SU-DHL-6 (cell line): ENCODE results near the gene TRIM61.
"Not testable (repeated sequence)": the region's sequence is repeated elsewhere in the genome, so short reads cannot be mapped to it uniquely, and the experiment has no call there.

ENCODE experiments used
- H2AFZ ChIP-seq: fragments of 200-600 bp; sonication (generic); 2 replicates; pipeline ENCODE4 v1.6.1; 2014; ENCODE audit warnings: low read depth, mild to moderate bottlenecking, moderate library complexity, mixed read lengths, antibody characterized with exemption, low read length; ENCODE audit not compliant: severe bottlenecking
- H3F3A ChIP-seq: fragments of 200-600 bp; shearing (Covaris generic); 2 replicates; pipeline ENCODE4 v1.6.0; 2016; ENCODE audit warnings: antibody characterized with exemption, mild to moderate bottlenecking; ENCODE audit not compliant: insufficient read depth
- H3K27ac ChIP-seq: fragments of 200-600 bp; sonication (generic); 2 replicates; pipeline ENCODE4 v1.5.1; 2016; ENCODE audit warnings: low read depth, mild to moderate bottlenecking, low read length, moderate library complexity, mixed read lengths
- H3K27me3 ChIP-seq: fragments of 200-600 bp; sonication (generic), shearing (Covaris generic); 2 replicates; pipeline ENCODE4 v1.6.0; 2014; ENCODE audit warnings: mild to moderate bottlenecking, low read length
- H3K36me3 ChIP-seq: fragments of 200-600 bp; sonication (generic); 2 replicates; pipeline ENCODE4 v1.6.1; 2014; ENCODE audit warnings: mild to moderate bottlenecking, low read length, mixed read lengths
- H3K4me2 ChIP-seq: fragments of 300-600, 200-600 bp; shearing (Covaris generic), sonication (generic); 2 replicates; pipeline ENCODE4 v1.6.0; 2014; ENCODE audit warnings: low read length, low read depth, mild to moderate bottlenecking; ENCODE audit not compliant: poor library complexity, severe bottlenecking
- H3K4me3 ChIP-seq: fragments of 200-600 bp; sonication (generic); 2 replicates; pipeline ENCODE4 v1.5.1; 2014; ENCODE audit warnings: antibody characterized with exemption, low read length, mild to moderate bottlenecking, mixed read lengths; ENCODE audit not compliant: insufficient read depth, poor library complexity, severe bottlenecking
- H3K79me2 ChIP-seq: fragments of 200-600 bp; sonication (generic); 2 replicates; pipeline ENCODE4 v1.6.1; 2014; ENCODE audit warnings: mild to moderate bottlenecking, low read length, moderate library complexity; ENCODE audit not compliant: insufficient read depth
- H3K9ac ChIP-seq: fragments of 200-600 bp; sonication (generic); 2 replicates; pipeline ENCODE4 v1.7.0; 2014; ENCODE audit warnings: mild to moderate bottlenecking, low read length
- H3K9me2 ChIP-seq: fragments of 200-600 bp; sonication (generic); replicated peaks from 2 replicates; pipeline ENCODE4 v1.6.1; 2014; ENCODE audit warnings: low read length; ENCODE audit not compliant: insufficient read depth
- H3K9me3 ChIP-seq: fragments of 200-600 bp; sonication (generic); 2 replicates; pipeline ENCODE4 v1.6.1; 2014; ENCODE audit warnings: low read length, mixed read lengths; ENCODE audit not compliant: insufficient read depth
- H4K20me1 ChIP-seq: fragments of 200-600 bp; sonication (generic); 2 replicates; pipeline ENCODE4 v1.6.1; 2014; ENCODE audit warnings: low read depth, mild to moderate bottlenecking, antibody characterized with exemption, low read length, moderate library complexity, mixed read lengths
- EZH2phosphoT487 ChIP-seq: fragments of 200-600 bp; sonication (generic), shearing (Covaris generic); conservative IDR thresholded peaks from 2 replicates; pipeline ENCODE4 v1.6.1; 2018; ENCODE audit warnings: mild to moderate bottlenecking, antibody characterized with exemption, low read length, moderate library complexity, mixed read lengths
- TF ChIP-seq, protein P1 (sequence below): fragments of 200-600 bp; sonication (generic); IDR thresholded peaks from one replicate; pipeline ENCODE4 v1.5.1; 2017; ENCODE audit warnings: antibody characterized with exemption, mild to moderate bottlenecking, low read length, moderate library complexity; ENCODE audit not compliant: insufficient read depth, poor library complexity, severe bottlenecking

Gene TRIM61

DNA sequence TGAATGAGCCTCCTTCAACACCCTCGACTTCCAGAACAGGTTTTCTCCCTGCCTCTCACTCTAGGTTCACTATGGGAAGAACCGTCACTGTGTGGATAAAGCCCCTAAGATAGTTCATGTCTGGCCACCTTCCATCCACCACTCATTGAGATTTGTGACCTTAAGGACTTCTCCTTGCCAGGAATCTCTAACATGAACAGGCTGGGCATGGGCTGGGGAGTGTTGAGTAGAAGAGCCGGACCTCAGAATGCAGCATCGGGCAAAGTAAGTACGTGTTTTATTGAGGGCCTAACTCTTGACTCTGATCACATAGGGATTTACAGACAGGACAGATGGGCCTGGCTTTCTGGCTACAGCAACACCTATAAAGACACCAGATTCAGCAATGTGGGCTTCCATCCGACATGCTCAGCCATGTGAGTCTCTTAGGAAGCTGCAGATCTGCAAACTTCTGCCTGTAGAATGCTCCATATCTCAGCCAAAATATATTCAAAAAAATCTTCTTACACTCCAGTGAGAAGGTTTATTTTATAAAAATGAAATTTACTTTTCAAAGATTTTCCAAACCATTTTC lies 28.0 kb upstream of the TRIM61 start:
- Histone ChIP-seq H3K27ac (no peak overlapping the region), H3K4me3 (no peak overlapping the region), H3K9ac (no peak overlapping the region), H3K9me3 (no peaks in the 10 kb centered on the region), H3K79me2 (no peaks in the 10 kb centered on the region), H3F3A (no peaks in the 10 kb centered on the region), H2AFZ (no peak overlapping the region), H3K4me2 (no peak overlapping the region), H3K27me3 (no peaks in the 10 kb centered on the region), H3K9me2 (no peaks in the 10 kb centered on the region), H4K20me1 (no peaks in the 10 kb centered on the region), H3K36me3 (no peaks in the 10 kb centered on the region)
- no peak for TF ChIP-seq EZH2phosphoT487
- TF ChIP-seq, protein P1, sequence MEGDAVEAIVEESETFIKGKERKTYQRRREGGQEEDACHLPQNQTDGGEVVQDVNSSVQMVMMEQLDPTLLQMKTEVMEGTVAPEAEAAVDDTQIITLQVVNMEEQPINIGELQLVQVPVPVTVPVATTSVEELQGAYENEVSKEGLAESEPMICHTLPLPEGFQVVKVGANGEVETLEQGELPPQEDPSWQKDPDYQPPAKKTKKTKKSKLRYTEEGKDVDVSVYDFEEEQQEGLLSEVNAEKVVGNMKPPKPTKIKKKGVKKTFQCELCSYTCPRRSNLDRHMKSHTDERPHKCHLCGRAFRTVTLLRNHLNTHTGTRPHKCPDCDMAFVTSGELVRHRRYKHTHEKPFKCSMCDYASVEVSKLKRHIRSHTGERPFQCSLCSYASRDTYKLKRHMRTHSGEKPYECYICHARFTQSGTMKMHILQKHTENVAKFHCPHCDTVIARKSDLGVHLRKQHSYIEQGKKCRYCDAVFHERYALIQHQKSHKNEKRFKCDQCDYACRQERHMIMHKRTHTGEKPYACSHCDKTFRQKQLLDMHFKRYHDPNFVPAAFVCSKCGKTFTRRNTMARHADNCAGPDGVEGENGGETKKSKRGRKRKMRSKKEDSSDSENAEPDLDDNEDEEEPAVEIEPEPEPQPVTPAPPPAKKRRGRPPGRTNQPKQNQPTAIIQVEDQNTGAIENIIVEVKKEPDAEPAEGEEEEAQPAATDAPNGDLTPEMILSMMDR: no peak

GRCh38 chr4:165001957-165002356 lies 24.5 kb upstream of the TRIM61 start:
- not testable (repeated sequence) for H3K79me2 ChIP-seq, H3K4me3 ChIP-seq, H4K20me1 ChIP-seq, H3K27ac ChIP-seq, H3K9me3 ChIP-seq, H3K36me3 ChIP-seq, H3K27me3 ChIP-seq, H3K9ac ChIP-seq, H2AFZ ChIP-seq, H3K9me2 ChIP-seq, H3F3A ChIP-seq, H3K4me2 ChIP-seq

DNA sequence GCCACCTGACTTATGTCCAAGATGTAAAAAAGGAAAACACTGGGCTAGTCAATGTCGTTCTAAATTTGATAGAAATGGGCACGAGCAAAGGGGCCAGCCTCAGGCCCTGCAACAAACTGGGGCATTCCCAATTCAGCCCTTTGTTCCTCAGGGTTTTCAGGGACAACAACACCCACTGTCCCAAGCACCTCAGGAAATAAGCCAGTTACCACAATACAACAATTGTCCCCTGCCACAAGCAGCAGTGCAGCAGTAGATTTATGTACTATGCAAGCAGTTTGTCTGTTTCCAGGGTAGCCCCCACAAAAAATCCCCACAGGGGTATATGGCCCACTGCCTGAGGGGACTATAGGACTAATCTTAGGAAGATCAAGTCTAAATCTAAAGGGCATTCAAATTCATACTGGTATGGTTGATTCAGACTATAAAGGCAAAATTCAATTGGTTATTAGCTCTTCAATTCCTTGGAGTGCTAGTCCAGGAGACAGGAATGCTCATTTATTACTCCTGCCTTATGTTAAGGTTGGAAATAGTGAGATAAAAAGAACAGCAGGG lies 21.1 kb upstream of the TRIM61 start:
- not testable (repeated sequence) for H3K79me2 ChIP-seq, H3K9ac ChIP-seq, H2AFZ ChIP-seq, H3K27ac ChIP-seq, H4K20me1 ChIP-seq, H3K4me3 ChIP-seq, H3K4me2 ChIP-seq, H3F3A ChIP-seq, H3K9me2 ChIP-seq, H3K27me3 ChIP-seq, H3K9me3 ChIP-seq, H3K36me3 ChIP-seq

DNA sequence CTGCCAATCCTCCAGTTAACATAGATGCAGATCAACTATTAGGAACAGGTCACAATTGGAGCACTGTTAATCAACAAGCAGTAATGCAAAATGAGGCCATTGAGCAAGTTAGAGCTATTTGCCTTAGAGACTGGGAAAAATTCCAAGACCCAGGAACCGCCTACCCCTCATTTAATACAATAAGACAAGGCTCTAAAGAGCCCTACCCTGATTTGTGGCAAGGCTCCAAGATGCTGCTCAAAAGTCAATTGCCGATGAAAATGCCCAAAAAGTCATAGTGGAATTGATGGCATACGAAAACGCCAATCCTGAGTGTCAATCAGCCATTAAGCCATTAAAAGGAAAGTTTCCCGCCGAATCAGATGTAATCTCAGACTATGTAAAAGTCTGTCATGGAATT lies 20.5 kb upstream of the TRIM61 start:
- no peak overlapping the region for H3K4me3 ChIP-seq
- H3K9ac ChIP-seq: no peak overlapping the region
- H3K27me3 ChIP-seq: no peaks in the 10 kb centered on the region
- H3K36me3 ChIP-seq: no peaks in the 10 kb centered on the region
- no peaks in the 10 kb centered on the region for H3K9me2 ChIP-seq
- no peaks in the 10 kb centered on the region for H3F3A ChIP-seq
- H3K9me3 ChIP-seq: no peaks in the 10 kb centered on the region
- no peaks in the 10 kb centered on the region for H4K20me1 ChIP-seq
- no peak for TF ChIP-seq EZH2phosphoT487
- TF ChIP-seq, protein P1: no peak
- no peaks in the 10 kb centered on the region for H3K79me2 ChIP-seq
- no peak overlapping the region for H3K27ac ChIP-seq
- no peak overlapping the region for H2AFZ ChIP-seq
- no peak overlapping the region for H3K4me2 ChIP-seq
